Measurements from ENCODE around the gene RAB11B. TPM values are rescaled to one million over a fixed set of nuclear protein-coding genes. Genes with fewer than 3 reads are reported as not detected.

The RAB11B gene
- total and polyA plus RNA-seq, 10 of the 15 experiments (the other 5 are each of a cell fraction or from before 2014, with no cell fraction given), result 0.92 to 82.5 (median 17.9) TPM

GRCh38 chr19:8342316-8342683 lies 47.9 kb upstream of the RAB11B start:
- 26% methylated on average over 14 of the region's 14 CpGs for WGBS (ENCODE audit: insufficient coverage, insufficient replicate concordance, low lambda C conversion rate, missing lambda C conversion rate)
- CTCF ChIA-PET, result no interaction called here
- no peak for DNase-seq (ENCODE audit: low read depth, low spot score)
- Histone ChIP-seq H3K36me3 (ENCODE audit: control insufficient read depth in 2 of 2, insufficient read depth in 2 of 2, low read length in 1 of 2) (no peaks in the 10 kb centered on the region), H4K20me1 (ENCODE audit: control insufficient read depth, insufficient read depth) (no peaks in the 10 kb centered on the region), H3K4me2 (ENCODE audit: control insufficient read depth, insufficient read depth) (no peak overlapping the region), H3K4me3 (no peak overlapping the region), H2AFZ (ENCODE audit: control insufficient read depth, low read depth, low read length) (no peak overlapping the region), H3K27ac (ENCODE audit: control insufficient read depth, insufficient read depth) (no peak overlapping the region), H3K9me3 (replicated peaks; ENCODE audit: control insufficient read depth, insufficient read depth, low read length) (no peaks in the 10 kb centered on the region), H3K4me1 (ENCODE audit: control insufficient read depth, insufficient read depth, low read length) (peaks cover 3% of the 10 kb centered on the region), H3K79me2 (ENCODE audit: control insufficient read depth, insufficient read depth, low read length) (no peaks in the 10 kb centered on the region), H3K27me3 (replicated peaks in 1 of 2; ENCODE audit: control insufficient read depth in 2 of 2, insufficient read depth in 2 of 2, low read length in 1 of 2) (no peaks in the 10 kb centered on the region; a peak in 2 of 4 replicates), H3K9ac (ENCODE audit: control insufficient read depth, insufficient read depth, low read length) (no peak overlapping the region)
- no peak; the same call in 2 of the 3 replicates for ATAC-seq
- in situ Hi-C loops (cut with MboI), result no loop called here
- POLR2A ChIA-PET, result no interaction called here
- intact Hi-C loops (cut with micrococcal nuclease; ENCODE audit: unreplicated experiment), result no loop called here
- no peak for TF ChIP-seq EGR1 (IDR thresholded peaks at IDR 0.05; ENCODE audit: borderline replicate concordance in 1 of 2, low read depth in 2 of 2, low read length in 2 of 2)
- TF ChIP-seq CHD2 (IDR thresholded peaks at IDR 0.05; ENCODE audit: borderline replicate concordance, low read depth, low read length), result no peak
- TF ChIP-seq MTA2 (IDR thresholded peaks at IDR 0.05; ENCODE audit: low read depth), result no peak
- TF ChIP-seq ESRRA (IDR thresholded peaks at IDR 0.05; ENCODE audit: low read length), result no peak
- no peak for TF ChIP-seq PAX8 (IDR thresholded peaks at IDR 0.05)
- TF ChIP-seq TBL1XR1 (IDR thresholded peaks at IDR 0.05; ENCODE audit: low read depth, low read length), result no peak
- no peak for TF ChIP-seq ASH2L (IDR thresholded peaks at IDR 0.05; ENCODE audit: borderline replicate concordance, low read depth)
- TF ChIP-seq SREBF2 (IDR thresholded peaks at IDR 0.05; ENCODE audit: low read length), result no peak
- no peak for TF ChIP-seq RCOR1 (conservative IDR thresholded peaks at IDR 0.05; ENCODE audit: low read depth, low read length)
- TF ChIP-seq MTA3 (IDR thresholded peaks at IDR 0.05; ENCODE audit: borderline replicate concordance, low read length), result no peak
- BruUV-seq (replicated peaks), result no TSS peak
- RAD21 ChIA-PET (ENCODE audit: unreplicated experiment), result no interaction called here
- SMC1A ChIA-PET (ENCODE audit: uncharacterized antibody, unreplicated experiment), result no interaction called here
- no peak for FAIRE-seq
